ENCODE measurements around the gene INPP5D. TPM values are rescaled to one million over a fixed set of nuclear protein-coding genes. Genes with fewer than 3 reads are reported as not detected.

INPP5D gene
- total RNA-seq, 1 donor from 2014 or later, result 26.6 TPM

DNA sequence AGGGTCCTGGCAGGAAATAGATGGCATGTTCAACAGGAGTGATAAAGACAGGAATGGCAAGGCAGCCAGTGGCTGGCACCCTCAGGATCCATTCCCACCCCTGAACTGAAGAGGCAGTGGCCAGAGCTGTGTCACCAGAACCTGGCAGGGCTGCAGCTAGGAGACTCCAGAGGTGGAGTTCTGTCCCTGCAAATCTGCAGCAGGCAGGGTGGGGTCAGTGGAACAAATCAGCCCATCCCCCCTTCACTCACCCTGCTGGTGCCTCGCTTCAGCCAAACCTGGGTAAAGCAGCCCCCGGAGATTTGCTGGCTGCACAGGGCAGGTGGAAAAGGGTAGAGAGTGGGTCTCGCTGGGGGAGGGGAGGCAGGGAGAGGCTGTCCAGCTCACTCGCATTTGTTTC, 12.7 kb downstream of the INPP5D start:
- DNase-seq (ENCODE audit: low read depth), result no peak
- no peak overlapping the region for H3K4me3 ChIP-seq (ENCODE audit: low read depth, low read length)
- FAIRE-seq, result no peak
- TF ChIP-seq, protein P1, sequence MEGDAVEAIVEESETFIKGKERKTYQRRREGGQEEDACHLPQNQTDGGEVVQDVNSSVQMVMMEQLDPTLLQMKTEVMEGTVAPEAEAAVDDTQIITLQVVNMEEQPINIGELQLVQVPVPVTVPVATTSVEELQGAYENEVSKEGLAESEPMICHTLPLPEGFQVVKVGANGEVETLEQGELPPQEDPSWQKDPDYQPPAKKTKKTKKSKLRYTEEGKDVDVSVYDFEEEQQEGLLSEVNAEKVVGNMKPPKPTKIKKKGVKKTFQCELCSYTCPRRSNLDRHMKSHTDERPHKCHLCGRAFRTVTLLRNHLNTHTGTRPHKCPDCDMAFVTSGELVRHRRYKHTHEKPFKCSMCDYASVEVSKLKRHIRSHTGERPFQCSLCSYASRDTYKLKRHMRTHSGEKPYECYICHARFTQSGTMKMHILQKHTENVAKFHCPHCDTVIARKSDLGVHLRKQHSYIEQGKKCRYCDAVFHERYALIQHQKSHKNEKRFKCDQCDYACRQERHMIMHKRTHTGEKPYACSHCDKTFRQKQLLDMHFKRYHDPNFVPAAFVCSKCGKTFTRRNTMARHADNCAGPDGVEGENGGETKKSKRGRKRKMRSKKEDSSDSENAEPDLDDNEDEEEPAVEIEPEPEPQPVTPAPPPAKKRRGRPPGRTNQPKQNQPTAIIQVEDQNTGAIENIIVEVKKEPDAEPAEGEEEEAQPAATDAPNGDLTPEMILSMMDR (IDR thresholded peaks at IDR 0.05; ENCODE audit: insufficient read depth, low read length, severe bottlenecking), result no peak
- no peaks in the 10 kb centered on the region for H3K36me3 ChIP-seq (ENCODE audit: control insufficient read depth, insufficient read depth, low read length)
- peaks cover 2% of the 10 kb centered on the region for H3K27me3 ChIP-seq (ENCODE audit: control insufficient read depth, insufficient read depth, low read length)

DNA sequence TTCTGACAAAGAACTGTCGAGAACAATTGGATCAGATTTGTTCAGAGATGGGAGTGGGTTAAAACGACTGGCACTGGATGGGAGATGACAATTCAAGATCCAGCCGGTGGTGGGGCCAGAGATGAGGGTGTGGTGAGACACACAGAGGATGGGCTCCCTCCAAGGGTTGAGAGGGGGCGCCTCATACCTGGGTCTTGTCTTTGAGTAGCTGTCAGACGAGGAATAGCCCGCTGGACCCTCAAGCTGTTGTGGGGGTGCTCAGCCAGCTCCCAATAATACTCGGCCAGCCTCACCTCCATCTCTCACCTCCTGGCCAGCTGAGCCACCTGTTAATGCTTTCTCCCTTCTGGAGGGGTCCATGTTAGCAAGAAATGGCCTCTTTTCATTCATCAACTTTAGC, 14.0 kb downstream of the INPP5D start:
- Histone ChIP-seq H3K27me3 (ENCODE audit: control insufficient read depth, insufficient read depth, low read length) (no peaks in the 10 kb centered on the region), H3K4me3 (ENCODE audit: low read depth, low read length) (no peak overlapping the region), H3K36me3 (ENCODE audit: control insufficient read depth, insufficient read depth, low read length) (no peaks in the 10 kb centered on the region)
- DNase-seq (ENCODE audit: low read depth) (no peak), FAIRE-seq (no peak)
- TF ChIP-seq, protein P1 (IDR thresholded peaks at IDR 0.05; ENCODE audit: insufficient read depth, low read length, severe bottlenecking), result no peak

DNA sequence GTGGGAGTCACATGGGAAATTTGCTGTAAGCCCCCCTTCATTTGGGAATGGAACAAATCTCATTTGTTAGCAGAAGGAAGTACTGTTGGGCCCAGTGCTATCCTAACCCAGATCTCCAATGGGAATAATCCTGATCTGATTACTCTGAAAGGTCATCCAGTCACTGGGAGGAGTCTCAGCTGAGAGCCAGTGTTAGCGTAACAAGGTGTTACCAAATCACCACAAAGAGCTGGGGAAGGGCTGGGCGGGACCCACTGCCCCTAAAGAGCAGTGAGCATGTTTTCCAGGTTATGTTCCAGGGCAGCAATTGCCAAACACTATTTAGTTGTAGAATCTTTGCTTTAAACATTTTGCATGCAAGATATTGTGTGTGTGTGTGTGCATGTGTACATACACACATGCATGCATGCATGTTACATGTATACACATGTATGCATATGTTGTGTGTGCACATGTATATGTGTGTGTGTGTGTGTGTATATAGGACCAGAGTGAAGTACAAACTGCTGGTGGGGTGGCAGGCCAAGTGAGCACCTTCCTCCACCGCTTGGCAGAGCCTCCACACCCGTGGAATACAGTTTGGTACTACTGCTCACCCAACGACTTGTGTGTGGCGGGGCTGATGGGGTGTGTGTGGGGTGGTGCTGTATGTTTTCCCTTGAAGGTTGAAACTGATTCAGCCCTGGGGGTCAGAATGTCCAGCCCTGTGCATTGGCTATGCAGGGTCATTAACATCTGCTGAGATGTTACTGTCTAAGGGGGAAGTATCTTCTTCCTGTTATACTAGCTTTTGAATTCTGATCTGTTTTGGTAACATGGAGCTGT, 15.2 kb downstream of the INPP5D start:
- Histone ChIP-seq H3K27me3 (ENCODE audit: control insufficient read depth, insufficient read depth, low read length) (no peaks in the 10 kb centered on the region), H3K36me3 (ENCODE audit: control insufficient read depth, insufficient read depth, low read length) (no peaks in the 10 kb centered on the region), H3K4me3 (ENCODE audit: low read depth, low read length) (no peak overlapping the region)
- TF ChIP-seq, protein P1 (IDR thresholded peaks at IDR 0.05; ENCODE audit: insufficient read depth, low read length, severe bottlenecking), result no peak
- FAIRE-seq, result no peak
- no peak for DNase-seq (ENCODE audit: low read depth)

DNA sequence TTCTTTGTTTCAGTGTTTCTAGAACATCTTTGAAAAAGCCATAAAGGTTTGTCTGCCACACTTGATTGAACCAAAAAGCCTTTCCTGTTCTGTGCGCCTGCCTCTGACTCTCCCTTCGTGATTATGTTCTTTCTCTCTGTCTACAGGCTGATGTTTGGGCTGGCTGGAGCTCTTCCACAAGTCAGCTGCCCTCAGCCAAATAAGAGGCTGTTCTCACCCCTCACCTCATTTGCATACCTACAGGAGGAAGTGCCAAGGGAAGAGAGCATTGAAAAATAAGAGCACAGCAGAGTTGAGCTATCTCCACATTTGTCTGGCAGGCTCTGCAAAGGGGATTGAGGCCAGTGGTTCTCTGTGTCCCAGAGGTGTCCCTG, 15.8 kb downstream of the INPP5D start:
- no peak overlapping the region for H3K4me3 ChIP-seq (ENCODE audit: low read depth, low read length)
- no peaks in the 10 kb centered on the region for H3K27me3 ChIP-seq (ENCODE audit: control insufficient read depth, insufficient read depth, low read length)
- no peaks in the 10 kb centered on the region for H3K36me3 ChIP-seq (ENCODE audit: control insufficient read depth, insufficient read depth, low read length)
- DNase-seq (ENCODE audit: low read depth), result no peak
- peak; percentile 87 for FAIRE-seq
- TF ChIP-seq, protein P1 (IDR thresholded peaks at IDR 0.05; ENCODE audit: insufficient read depth, low read length, severe bottlenecking), result no peak

DNA sequence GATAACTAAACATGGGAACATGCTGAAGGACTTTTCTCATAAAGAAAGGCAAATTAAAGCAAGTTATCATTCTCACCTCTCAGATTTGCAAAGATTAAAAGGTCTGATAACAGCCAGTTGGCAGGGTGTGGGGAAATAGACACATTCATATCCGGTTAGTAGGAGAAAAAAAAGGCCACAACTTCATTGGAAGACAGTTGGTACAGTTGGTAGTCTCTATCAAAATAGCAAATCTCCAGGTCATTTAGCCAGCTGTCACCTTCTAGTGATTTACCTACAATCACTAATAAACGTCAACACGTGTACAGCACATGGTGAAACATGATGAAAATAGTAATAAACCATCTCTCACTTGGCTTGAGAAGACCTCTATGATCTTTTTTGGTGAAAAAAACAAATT, 16.6 kb downstream of the INPP5D start:
- Histone ChIP-seq H3K27me3 (ENCODE audit: control insufficient read depth, insufficient read depth, low read length) (no peaks in the 10 kb centered on the region), H3K4me3 (ENCODE audit: low read depth, low read length) (no peak overlapping the region), H3K36me3 (ENCODE audit: control insufficient read depth, insufficient read depth, low read length) (no peaks in the 10 kb centered on the region)
- FAIRE-seq (no peak), DNase-seq (ENCODE audit: low read depth) (no peak)
- TF ChIP-seq, protein P1 (IDR thresholded peaks at IDR 0.05; ENCODE audit: insufficient read depth, low read length, severe bottlenecking), result no peak

DNA sequence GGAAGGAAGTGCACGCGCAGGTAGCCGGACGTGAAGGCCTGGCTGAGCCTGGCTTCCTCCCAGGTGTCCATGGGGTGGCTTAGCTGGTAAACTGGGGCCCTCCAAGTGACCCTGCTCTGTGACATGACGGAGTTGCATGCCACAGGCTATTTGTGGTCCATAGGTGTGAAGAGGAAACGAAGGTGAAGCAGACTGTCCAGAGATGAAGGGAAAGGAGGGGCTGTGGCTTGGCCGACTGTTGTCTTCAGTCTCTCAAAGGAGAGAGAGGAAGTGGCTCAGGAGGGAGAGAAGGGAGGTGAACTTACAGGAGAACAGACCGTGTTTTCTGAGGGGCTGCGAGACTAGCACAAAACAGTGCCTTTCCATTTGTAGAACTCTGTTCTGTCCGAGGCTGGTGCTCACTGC, 19.3 kb downstream of the INPP5D start:
- TF ChIP-seq, protein P1 (IDR thresholded peaks at IDR 0.05; ENCODE audit: insufficient read depth, low read length, severe bottlenecking), result no peak
- DNase-seq (ENCODE audit: low read depth) (no peak), FAIRE-seq (no peak)
- Histone ChIP-seq H3K4me3 (ENCODE audit: low read depth, low read length) (no peak overlapping the region), H3K27me3 (ENCODE audit: control insufficient read depth, insufficient read depth, low read length) (no peaks in the 10 kb centered on the region), H3K36me3 (ENCODE audit: control insufficient read depth, insufficient read depth, low read length) (no peaks in the 10 kb centered on the region)

Data from bronchial epithelial cell (primary cell).